Activated naive CD4-positive, alpha-beta T cell treated with Interleukin-2 at 50 U/mL for 16 hours (primary cell): ENCODE data around the gene SGIP1.

Source experiments
- DNase-seq: peaks from one replicate; pipeline ENCODE4 v3.0.0-alpha.2; 2020

Gene SGIP1

DNA sequence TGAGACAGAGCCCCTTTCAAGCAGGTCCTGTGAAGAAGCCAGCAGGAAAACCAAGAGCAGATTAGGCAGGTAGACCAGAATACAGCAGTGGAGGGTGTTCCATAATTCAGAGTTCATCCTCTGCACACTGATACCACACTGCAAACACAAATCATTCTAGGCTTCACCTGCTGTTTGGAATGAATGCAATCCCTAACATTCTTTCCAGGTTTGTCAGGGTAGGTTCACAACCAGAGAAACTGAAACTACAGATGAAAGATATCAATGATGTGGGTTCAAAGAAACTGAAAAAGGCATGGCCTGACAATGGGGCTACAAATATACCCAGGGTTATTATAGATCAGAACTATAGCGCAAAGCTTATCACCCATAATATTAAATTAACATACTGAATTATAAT is 8.9 kb upstream of the SGIP1 start:
- no peak for DNase-seq

DNA sequence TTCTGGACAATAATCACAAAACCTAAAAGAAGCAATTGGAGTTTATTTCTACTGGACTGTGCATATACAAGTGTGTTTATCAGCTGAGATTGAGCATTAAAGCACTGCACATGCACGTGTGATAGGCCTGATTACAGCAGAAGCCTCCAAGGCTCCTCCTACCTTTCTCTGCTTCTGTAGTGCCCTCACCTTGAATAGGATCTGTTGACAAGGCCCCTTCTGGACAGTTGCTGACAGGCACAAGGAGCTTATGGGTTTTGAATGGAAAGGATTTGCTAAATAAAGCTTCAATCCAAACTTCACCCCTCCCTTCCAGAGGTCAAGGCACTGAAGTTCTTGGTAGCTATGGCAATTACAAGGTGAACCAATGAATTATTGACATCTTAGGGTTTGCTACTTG is 7.9 kb upstream of the SGIP1 start:
- no peak for DNase-seq

DNA sequence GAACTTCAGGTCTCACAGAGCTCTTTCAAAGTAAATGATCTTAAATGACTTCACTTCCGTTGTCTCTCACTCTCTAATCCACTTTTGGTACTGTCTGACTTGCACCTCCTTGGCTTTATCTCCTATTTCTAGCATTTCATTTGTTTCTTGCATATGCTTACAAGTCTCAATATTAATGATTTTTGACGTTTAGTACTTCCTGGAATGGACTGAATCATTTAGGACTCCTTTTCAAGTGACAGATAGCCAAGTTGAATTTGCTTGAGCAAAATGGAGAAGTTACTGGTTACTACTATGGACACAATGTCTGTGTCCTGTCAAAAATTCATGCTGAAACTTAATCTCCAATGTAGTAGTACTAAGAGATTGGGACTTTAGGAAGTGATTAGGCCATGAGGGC is 7.0 kb upstream of the SGIP1 start:
- no peak for DNase-seq

DNA sequence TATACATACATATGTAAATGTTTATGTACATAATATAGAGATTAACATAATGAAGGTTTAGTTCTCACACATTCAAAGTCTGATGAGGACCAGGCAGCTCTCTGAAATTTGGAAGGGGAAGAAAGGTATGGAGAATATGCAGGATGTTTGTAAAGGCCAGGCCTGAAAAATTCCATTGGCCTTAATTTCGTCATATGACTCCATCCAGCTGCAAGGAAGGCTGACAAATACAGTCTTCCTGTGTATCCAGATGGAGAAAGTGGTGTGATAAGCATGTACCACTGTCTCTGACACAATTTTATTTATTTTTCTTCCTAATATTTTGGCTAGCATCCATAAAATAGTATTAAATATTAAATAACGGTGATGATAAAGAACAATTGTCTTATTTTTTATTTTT is 6.3 kb upstream of the SGIP1 start:
- no peak for DNase-seq

DNA sequence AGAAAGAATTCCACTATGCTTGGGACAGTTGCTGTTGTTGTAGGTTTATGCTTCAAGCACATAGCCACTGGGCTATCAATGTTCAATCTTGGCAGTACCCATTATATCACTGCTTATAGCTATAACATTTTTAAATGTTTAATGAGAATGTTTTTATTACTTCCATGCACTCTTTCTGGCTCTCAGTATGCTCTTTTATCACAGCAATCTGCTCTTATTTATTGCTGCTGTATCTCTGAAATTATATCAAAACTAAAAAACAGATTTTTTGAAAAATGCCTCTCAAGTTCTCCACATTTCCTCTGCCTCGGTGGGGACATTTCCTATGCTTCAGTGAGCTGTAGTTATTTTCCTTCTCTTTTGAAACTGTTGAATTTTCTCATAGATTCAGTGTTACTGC is 5.4 kb upstream of the SGIP1 start:
- DNase-seq, result no peak

DNA sequence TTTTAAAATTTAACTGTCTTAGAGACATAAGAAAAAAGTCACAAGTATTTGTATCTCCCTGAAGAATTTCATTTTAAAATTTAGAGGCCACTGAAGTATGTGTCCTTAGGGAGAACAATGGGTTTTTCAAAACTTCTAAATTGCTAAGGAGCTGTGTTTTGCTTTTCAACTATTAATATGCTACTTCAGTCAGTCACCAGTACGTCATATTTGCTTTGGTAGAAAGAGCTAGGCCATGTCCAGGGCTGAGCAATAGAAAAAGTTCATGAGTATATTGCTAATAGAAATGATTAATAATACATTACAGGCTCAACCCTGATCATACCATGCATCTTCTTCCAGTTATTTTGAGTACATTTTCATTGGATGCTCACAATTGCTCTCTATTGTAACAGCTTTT is 1.7 kb upstream of the SGIP1 start:
- no peak for DNase-seq

- no peak for DNase-seq
Observed at GRCh38 chr1:66532798-66533783, 862 bp upstream of the SGIP1 start.

GRCh38 chr1:66535061-66535460 is 1.1 kb downstream of the SGIP1 start:
- no peak for DNase-seq

GRCh38 chr1:66535853-66536252 is 1.9 kb downstream of the SGIP1 start:
- DNase-seq, result no peak

GRCh38 chr1:66537718-66538117 is 3.8 kb downstream of the SGIP1 start:
- no peak for DNase-seq

DNA sequence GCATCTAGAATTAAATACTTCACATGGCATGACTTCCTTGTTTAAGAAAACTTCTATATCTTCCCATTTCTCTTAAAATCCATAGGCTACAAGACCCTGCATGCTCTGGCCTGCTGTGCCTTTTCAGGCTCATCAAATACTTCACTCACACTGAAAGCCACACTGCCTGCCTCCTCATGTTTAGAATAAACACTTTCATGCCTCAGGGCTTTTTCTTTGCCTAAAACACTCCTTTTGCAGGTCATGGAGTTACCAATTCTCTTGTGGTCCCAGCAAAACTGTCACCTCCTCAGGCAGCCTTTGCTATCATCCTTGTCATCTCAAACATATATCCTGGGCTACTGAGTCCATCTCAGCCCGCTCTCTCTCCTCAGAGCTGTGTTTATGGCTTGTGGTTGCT is 5.5 kb downstream of the SGIP1 start:
- no peak for DNase-seq

DNA sequence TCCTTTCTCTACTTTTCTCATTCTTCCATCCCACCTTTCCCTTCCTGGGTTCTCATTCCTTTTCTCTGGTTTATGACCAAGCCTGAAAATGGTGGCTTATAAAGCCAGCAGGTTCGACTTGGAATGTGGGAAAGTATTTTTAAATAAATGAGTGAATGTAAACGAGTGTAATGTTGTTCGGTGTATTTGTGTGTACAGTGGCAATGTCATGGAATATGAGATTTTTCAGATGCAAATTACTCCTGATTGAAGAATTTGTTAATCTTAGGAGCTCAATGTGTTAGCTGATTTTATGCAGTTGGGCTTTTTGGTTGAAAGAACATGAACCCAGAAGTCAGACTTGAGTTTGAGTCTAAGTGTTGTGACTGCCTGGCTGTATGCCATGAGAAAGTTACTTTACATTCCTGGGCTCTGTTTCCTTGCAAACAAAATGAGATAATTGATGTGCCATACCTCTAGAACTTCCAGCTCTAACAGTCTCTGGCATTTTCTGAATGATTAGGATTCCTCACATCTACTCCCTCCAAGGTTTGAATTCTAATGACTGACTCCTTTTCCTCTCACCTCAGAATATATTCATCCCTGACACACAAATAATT is 6.6 kb downstream of the SGIP1 start:
- DNase-seq, result no peak

DNA sequence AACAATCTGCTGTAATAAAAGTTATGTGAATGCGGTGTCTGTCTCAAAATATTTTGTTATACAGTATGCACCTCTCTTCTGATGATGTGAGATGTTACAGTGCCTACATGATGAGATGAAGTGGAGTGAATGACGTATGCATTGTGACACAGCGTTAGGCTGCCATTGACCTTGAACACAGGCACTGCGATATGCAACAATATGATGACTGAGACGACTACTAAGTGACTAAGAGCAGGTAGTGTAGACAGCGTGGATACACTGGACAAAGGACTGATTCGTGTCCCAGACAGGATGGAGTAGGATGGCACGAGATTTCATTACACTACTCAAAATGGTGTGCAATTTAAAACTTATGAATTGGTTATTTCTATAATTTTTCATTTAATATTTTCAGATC is 8.4 kb downstream of the SGIP1 start:
- no peak for DNase-seq

- no peak for DNase-seq
Observed at GRCh38 chr1:66542811-66543767, 9.1 kb downstream of the SGIP1 start.

DNA sequence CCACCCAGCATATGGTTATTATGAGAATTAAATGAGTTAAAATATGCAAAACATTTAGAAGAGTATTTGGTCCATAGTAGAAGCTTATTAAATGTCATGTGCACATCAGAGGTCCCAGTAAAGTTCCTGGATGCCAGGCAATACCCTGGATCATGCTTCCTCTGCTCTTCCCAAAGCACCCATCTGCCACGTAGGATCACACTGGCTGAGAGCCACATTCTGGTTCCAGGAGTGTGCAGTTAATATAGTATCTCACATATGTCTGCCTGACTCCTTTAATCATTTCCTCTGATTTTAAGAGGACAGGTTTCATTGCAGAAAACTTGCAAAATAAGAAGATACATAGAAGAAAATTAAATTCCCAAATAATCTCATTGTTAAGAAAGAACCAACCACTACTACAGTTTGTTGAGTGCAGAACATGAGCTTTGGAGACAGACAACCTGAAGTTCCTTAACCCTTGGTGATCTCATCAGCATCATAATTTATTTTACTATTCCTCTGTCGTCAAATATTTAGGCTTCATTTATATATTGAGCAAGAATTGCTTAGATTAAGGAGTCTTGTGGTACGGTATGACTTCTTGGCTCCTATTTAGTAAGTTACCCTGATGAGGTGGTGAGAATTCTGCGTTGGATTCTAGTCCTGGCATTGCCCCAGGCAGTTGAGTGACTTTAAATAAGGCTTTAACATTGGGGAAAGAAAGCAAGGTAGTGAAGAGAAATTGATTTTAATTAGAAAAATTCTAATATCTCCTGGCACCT is 12.3 kb downstream of the SGIP1 start:
- DNase-seq, result no peak

GRCh38 chr1:66549017-66549416 is 15.1 kb downstream of the SGIP1 start:
- DNase-seq, result no peak

GRCh38 chr1:66550243-66550642 is 16.3 kb downstream of the SGIP1 start:
- no peak for DNase-seq

DNA sequence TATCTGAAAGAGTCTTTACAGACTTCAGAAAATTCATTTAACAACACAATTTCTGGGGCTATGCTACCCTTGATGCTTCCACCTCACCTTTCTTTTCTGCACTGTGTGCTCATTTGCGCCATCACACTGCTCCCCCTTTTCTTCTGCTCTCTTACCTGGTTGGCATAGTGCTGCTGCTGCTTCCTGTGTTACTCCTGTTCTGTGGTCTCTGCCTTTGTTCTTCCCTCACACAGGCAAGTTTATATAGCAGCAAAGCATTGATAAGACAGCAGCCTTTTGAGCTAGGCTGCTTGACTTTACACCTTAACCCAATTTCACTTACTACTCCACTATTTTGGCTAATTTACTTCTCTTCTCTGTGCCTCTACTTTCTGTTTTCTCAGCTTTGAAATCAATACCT is 18.3 kb downstream of the SGIP1 start:
- DNase-seq, result no peak

DNA sequence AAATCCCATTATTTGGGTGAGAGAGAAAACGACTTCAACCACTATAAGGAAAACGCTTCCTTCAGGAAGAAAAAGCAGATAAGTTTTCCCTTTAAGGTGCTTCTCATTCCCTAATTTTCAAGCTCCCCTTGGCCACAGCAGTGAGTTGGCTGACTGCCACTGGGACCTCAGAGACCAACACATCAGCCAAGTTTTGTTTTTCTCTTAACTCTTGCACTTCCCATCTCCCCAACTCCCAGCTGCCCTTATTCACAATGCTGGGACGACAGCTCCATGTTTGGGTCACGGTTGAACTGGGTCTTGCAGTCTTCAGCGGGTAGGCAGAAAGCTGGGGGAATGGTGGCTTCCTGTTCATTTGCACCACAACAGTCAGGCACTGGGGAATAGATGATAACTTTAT is 18.9 kb downstream of the SGIP1 start:
- no peak for DNase-seq

GRCh38 chr1:66553846-66554245 is 19.9 kb downstream of the SGIP1 start:
- DNase-seq, result no peak

- DNase-seq, result no peak
Observed at GRCh38 chr1:66556161-66556611, 22.2 kb downstream of the SGIP1 start.

GRCh38 chr1:66557157-66557556 is 23.2 kb downstream of the SGIP1 start:
- DNase-seq, result no peak
